Liver (tissue), 9 donors: Measurements from ENCODE around the gene CCDC51. TPM values are rescaled to one million over a fixed set of nuclear protein-coding genes. Genes with fewer than 3 reads are reported as not detected.

Experiments used
- DNase-seq: peaks from one replicate; pipeline ENCODE4 v3.0.0-alpha.2; 2017; ENCODE audit warnings: low spot score
- H3K27ac ChIP-seq, 2 donors: one replicate each; pipeline ENCODE4 v1.7.0; 2013; ENCODE audit warnings: inconsistent platforms in 2 of 2, low read length in 2 of 2, control low read depth in 1 of 2, low read depth in 1 of 2, mild to moderate bottlenecking in 1 of 2
- H3K27me3 ChIP-seq, 4 donors: one replicate each; pipeline versions ENCODE4 v1.6.1 to v1.7.0; 2013; ENCODE audit warnings: low read length in 3 of 4, inconsistent platforms in 1 of 4, mild to moderate bottlenecking in 1 of 4, moderate library complexity in 1 of 4; ENCODE audit not compliant: control insufficient read depth in 4 of 4, insufficient read depth in 4 of 4
- H3K36me3 ChIP-seq, 4 donors: one replicate each; pipeline versions ENCODE4 v1.6.1 to v1.7.0; 2013; ENCODE audit warnings: low read length in 3 of 4, mild to moderate bottlenecking in 3 of 4, low read depth in 1 of 4, moderate library complexity in 1 of 4; ENCODE audit not compliant: control insufficient read depth in 4 of 4, insufficient read depth in 3 of 4
- H3K4me1 ChIP-seq, 4 donors: one replicate each; pipeline versions ENCODE4 v1.6.1 to v1.7.0; 2013; ENCODE audit warnings: low read length in 3 of 4, mild to moderate bottlenecking in 3 of 4, moderate library complexity in 1 of 4; ENCODE audit not compliant: control insufficient read depth in 4 of 4, insufficient read depth in 4 of 4
- H3K4me3 ChIP-seq, 3 donors: one replicate each; pipeline versions ENCODE4 v1.6.1 to v1.7.0; 2013; ENCODE audit warnings: low read length in 3 of 3, control low read depth in 1 of 3, low read depth in 1 of 3, mild to moderate bottlenecking in 1 of 3
- H3K9ac ChIP-seq, 2 donors: one replicate each; pipeline ENCODE4 v1.7.0; 2013; ENCODE audit warnings: low read length in 2 of 2, mild to moderate bottlenecking in 2 of 2, moderate library complexity in 2 of 2, control low read depth in 1 of 2, low read depth in 1 of 2
- H3K9me3 ChIP-seq, 4 donors: one replicate each; pipeline versions ENCODE4 v1.6.1 to v1.7.0; 2013; ENCODE audit warnings: low read length in 3 of 4; ENCODE audit not compliant: control insufficient read depth in 4 of 4
- FOXA1 ChIP-seq: IDR thresholded peaks from 2 replicates; pipeline ENCODE4 v1.6.1; 2016; ENCODE audit warnings: antibody characterized with exemption
- FOXA2 ChIP-seq: IDR thresholded peaks from 2 replicates; pipeline ENCODE4 v1.6.1; 2016; ENCODE audit warnings: antibody characterized with exemption
- GABPA ChIP-seq, 2 donors: IDR thresholded peaks in 1 of 2; conservative IDR thresholded peaks in 1 of 2; 2 replicates each; pipeline ENCODE4 v1.6.1; 2016; ENCODE audit warnings: antibody characterized with exemption in 2 of 2, mild to moderate bottlenecking in 1 of 2, moderate library complexity in 1 of 2
- JUND ChIP-seq, 2 donors: IDR thresholded peaks; 2 replicates each; pipeline ENCODE4 v1.6.1; 2016; ENCODE audit warnings: antibody characterized with exemption in 2 of 2
- NR2F2 ChIP-seq: IDR thresholded peaks from 2 replicates; pipeline ENCODE4 v1.6.1; 2016; ENCODE audit warnings: antibody characterized with exemption
- RAD21 ChIP-seq, 2 donors: IDR thresholded peaks; 2 replicates each; pipeline ENCODE4 v1.6.1; 2016; ENCODE audit warnings: antibody characterized with exemption in 2 of 2, mild to moderate bottlenecking in 2 of 2
- RXRA ChIP-seq, 2 donors: IDR thresholded peaks; 2 replicates each; pipeline ENCODE4 v1.6.1; 2017 to 2018; ENCODE audit warnings: antibody characterized with exemption in 2 of 2, mild to moderate bottlenecking in 1 of 2
- SP1 ChIP-seq: IDR thresholded peaks from 2 replicates; pipeline ENCODE4 v1.6.1; 2018; ENCODE audit warnings: antibody characterized with exemption, mild to moderate bottlenecking
- TAF1 ChIP-seq: conservative IDR thresholded peaks from 2 replicates; pipeline ENCODE4 v1.6.1; 2016; ENCODE audit warnings: antibody characterized with exemption, mild to moderate bottlenecking
- YY1 ChIP-seq: IDR thresholded peaks from 2 replicates; pipeline ENCODE4 v1.6.1; 2016; ENCODE audit warnings: antibody characterized with exemption, mild to moderate bottlenecking
- WGBS: extraction: QIAGEN DNeasy Blood & Tissue Kit; methylation state at CpG from one replicate; pipeline ENCODE4 v1.1.7; 2013; 5-methylcytosine and 5-hydroxymethylcytosine counted together
- polyA plus RNA-seq, 2 donors: library from polyadenylated mRNA; stranded (reverse) in 1 of 2; unstranded in 1 of 2; fragments of 200-250 nt in 1 of 2; fragments of >200 nt in 1 of 2; fragmentation: Nextera tagmentation in 1 of 2; extraction: Ambion mirVana in 1 of 2; gene quantifications; one replicate each; pipeline versions ENCODE4 v1.2.1 to v1.2.3, GENCODE V29; 2013 to 2015
- total RNA-seq, 2 donors: library from RNA; depleted of rRNA; stranded (reverse); fragments of >200 nt; gene quantifications; one replicate each; pipeline ENCODE4 v1.2.3, GENCODE V29; 2014
- TF ChIP-seq, protein P1 (sequence below): fragments of 150-350 bp; IDR thresholded peaks from 2 replicates; pipeline ENCODE4 v1.5.1; 2017; ENCODE audit warnings: improper control_type of control experiment, low read depth, low read length; ENCODE audit not compliant: missing input control
- TF ChIP-seq, protein P2 (sequence below): IDR thresholded peaks from 2 replicates; pipeline ENCODE4 v1.6.1; 2016; ENCODE audit warnings: antibody characterized with exemption
- donor health status: healthy.
- donor health status: healthy.
- donor health status: healthy.
- donor health status: healthy.
- donor health status: healthy.

Gene CCDC51
- total and polyA plus RNA-seq, 4 donors: 7.9 to 13.7 (median 11.0) TPM

GRCh38 chr3:48459331-48459730 lies 19.4 kb upstream of the CCDC51 start:
- Histone ChIP-seq H3K36me3 (peaks cover 9 to 45% (median 35%) of the 10 kb centered on the region in 4 donors), H3K4me3 (no peak overlapping the region), H3K4me1 (no peaks in the 10 kb centered on the region), H3K27me3 (no peaks in the 10 kb centered on the region), H3K9me3 (no peaks in the 10 kb centered on the region), H3K27ac (no peak overlapping the region), H3K9ac (no peak overlapping the region)
- TF ChIP-seq, protein P1, sequence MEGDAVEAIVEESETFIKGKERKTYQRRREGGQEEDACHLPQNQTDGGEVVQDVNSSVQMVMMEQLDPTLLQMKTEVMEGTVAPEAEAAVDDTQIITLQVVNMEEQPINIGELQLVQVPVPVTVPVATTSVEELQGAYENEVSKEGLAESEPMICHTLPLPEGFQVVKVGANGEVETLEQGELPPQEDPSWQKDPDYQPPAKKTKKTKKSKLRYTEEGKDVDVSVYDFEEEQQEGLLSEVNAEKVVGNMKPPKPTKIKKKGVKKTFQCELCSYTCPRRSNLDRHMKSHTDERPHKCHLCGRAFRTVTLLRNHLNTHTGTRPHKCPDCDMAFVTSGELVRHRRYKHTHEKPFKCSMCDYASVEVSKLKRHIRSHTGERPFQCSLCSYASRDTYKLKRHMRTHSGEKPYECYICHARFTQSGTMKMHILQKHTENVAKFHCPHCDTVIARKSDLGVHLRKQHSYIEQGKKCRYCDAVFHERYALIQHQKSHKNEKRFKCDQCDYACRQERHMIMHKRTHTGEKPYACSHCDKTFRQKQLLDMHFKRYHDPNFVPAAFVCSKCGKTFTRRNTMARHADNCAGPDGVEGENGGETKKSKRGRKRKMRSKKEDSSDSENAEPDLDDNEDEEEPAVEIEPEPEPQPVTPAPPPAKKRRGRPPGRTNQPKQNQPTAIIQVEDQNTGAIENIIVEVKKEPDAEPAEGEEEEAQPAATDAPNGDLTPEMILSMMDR: no peak
- no peak for TF ChIP-seq JUND (IDR thresholded peaks at IDR 0.05)
- no peak for TF ChIP-seq RXRA (IDR thresholded peaks at IDR 0.05)
- no peak for TF ChIP-seq YY1
- no peak for DNase-seq
- WGBS: 92% methylated on average over 3 of the region's 3 CpGs

- no peaks in the 10 kb centered on the region for H3K4me1 ChIP-seq
- 98% methylated on average over 1 of the region's 1 CpG for WGBS
- no peak for DNase-seq
Measured at GRCh38 chr3:48456456-48456855, 16.5 kb upstream of the CCDC51 start.

GRCh38 chr3:48451270-48451669 lies 11.4 kb upstream of the CCDC51 start:
- H3K27ac ChIP-seq: no peak overlapping the region
- no peaks in the 10 kb centered on the region for H3K9me3 ChIP-seq
- peaks cover 0 to 13% (median 10%) of the 10 kb centered on the region in 4 donors for H3K4me1 ChIP-seq
- no peak overlapping the region for H3K9ac ChIP-seq
- H3K4me3 ChIP-seq: no peak overlapping the region
- 59% methylated on average over 1 of the region's 1 CpG for WGBS
- no peak for TF ChIP-seq FOXA2
- no peak for TF ChIP-seq SP1
- TF ChIP-seq JUND (IDR thresholded peaks at IDR 0.05): no peak
- no peak for TF ChIP-seq NR2F2
- TF ChIP-seq TAF1: no peak
- peaks cover 6 to 33% (median 18%) of the 10 kb centered on the region in 4 donors for H3K36me3 ChIP-seq
- no peaks in the 10 kb centered on the region for H3K27me3 ChIP-seq
- DNase-seq: no peak

More at GRCh38 chr3:48456456-48456855, 16.5 kb upstream of the CCDC51 start:
- Histone ChIP-seq H3K36me3 (peaks cover 11 to 65% (median 45%) of the 10 kb centered on the region in 4 donors), H3K9ac (no peak overlapping the region), H3K9me3 (no peaks in the 10 kb centered on the region), H3K4me3 (no peak overlapping the region), H3K27ac (no peak overlapping the region), H3K27me3 (no peaks in the 10 kb centered on the region)
- TF ChIP-seq JUND (IDR thresholded peaks at IDR 0.05) (no peak), TAF1 (no peak), NR2F2 (no peak), YY1 (no peak)
- TF ChIP-seq, protein P2, sequence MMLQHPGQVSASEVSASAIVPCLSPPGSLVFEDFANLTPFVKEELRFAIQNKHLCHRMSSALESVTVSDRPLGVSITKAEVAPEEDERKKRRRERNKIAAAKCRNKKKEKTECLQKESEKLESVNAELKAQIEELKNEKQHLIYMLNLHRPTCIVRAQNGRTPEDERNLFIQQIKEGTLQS: no peak

- Histone ChIP-seq H3K4me3 (peak within 1 kb of the TSS; percentile 43 to 77 (median 76)), H3K36me3 (peaks cover 0 to 17% (median 9%) of the 10 kb centered on the region in 4 donors), H3K9ac (peak within 1 kb of the TSS; percentile 82 to 87), H3K27ac (peak within 1 kb of the TSS; percentile 82 to 84), H3K4me1 (peaks cover 0 to 23% (median 19%) of the 10 kb centered on the region in 4 donors), H3K27me3 (no peaks in the 10 kb centered on the region), H3K9me3 (no peaks in the 10 kb centered on the region)
- peak; percentile 93 for DNase-seq
- TF ChIP-seq FOXA1 (no peak), RXRA (IDR thresholded peaks at IDR 0.05) (peak; percentile 56 to 59), RAD21 (IDR thresholded peaks at IDR 0.05) (peak in 1 of 2 donors; percentile 15), GABPA (IDR thresholded peaks at IDR 0.05 in 1 of 2, conservative IDR thresholded peaks at IDR 0.05 in 1 of 2) (peak in 1 of 2 donors; percentile 85), SP1 (peak; percentile 80)
- WGBS: under 1% methylated on average over 91 of the region's 91 CpGs
Measured at GRCh38 chr3:48446425-48447193, 6.7 kb upstream of the CCDC51 start, which contains the start of gene ATRIP. TSS of gene ATRIP (plus strand) at chr3:48446737. CDS start at chr3:48446846, 109 bp downstream.
